Activated naive CD8-positive, alpha-beta T cell treated with anti-CD3 and anti-CD28 coated beads, Interleukin-2, amount 10 ng/mL, durations not matched to agents 7 days and 5 days (primary cell): ENCODE measurements around the gene KIRREL3. TPM values are rescaled to one million over a fixed set of nuclear protein-coding genes. Genes with fewer than 3 reads are reported as not detected.

Experiments
- ATAC-seq: fragments of 150-1000 bp; cut with Tn5 transposase; one replicate; pipeline ENCODE4 v1.10.0; 2021; ENCODE audit warnings: low read depth, moderate library complexity
- POLR2A ChIA-PET: fragments of 350-600 bp; sonication (Branson Sonifier 250); formaldehyde crosslinking; loops from one replicate; lab custom pipeline; 2021; ENCODE audit warnings: antibody characterized with exemption; lab: Charles Lee
- DNase-seq: peaks from one replicate; pipeline ENCODE4 v3.0.0; 2021
- H3K27ac Mint-ChIP-seq: one replicate; pipeline ENCODE4 v1.8.0; 2022; ENCODE audit warnings: mild to moderate bottlenecking, mixed read lengths
- H3K27me3 Mint-ChIP-seq: one replicate; pipeline ENCODE4 v1.8.0; 2022; ENCODE audit warnings: mild to moderate bottlenecking, moderate library complexity, mixed read lengths
- H3K36me3 Mint-ChIP-seq: one replicate; pipeline ENCODE4 v1.8.0; 2021; ENCODE audit warnings: mild to moderate bottlenecking, mixed read lengths
- H3K4me1 Mint-ChIP-seq: one replicate; pipeline ENCODE4 v1.8.0; 2021; ENCODE audit warnings: mixed read lengths
- H3K4me3 Mint-ChIP-seq: one replicate; pipeline ENCODE4 v1.8.0; 2022; ENCODE audit warnings: mild to moderate bottlenecking, moderate library complexity, mixed read lengths
- H3K9me3 Mint-ChIP-seq: one replicate; pipeline ENCODE4 v1.8.0; 2021; ENCODE audit warnings: mixed read lengths
- total RNA-seq, 2 experiments: library from RNA; stranded (reverse); gene quantifications; one replicate each; pipeline ENCODE4 v1.2.3, GENCODE V29; 2021

The KIRREL3 gene
- total RNA-seq, 2 experiments from 2014 or later = not detected

DNA sequence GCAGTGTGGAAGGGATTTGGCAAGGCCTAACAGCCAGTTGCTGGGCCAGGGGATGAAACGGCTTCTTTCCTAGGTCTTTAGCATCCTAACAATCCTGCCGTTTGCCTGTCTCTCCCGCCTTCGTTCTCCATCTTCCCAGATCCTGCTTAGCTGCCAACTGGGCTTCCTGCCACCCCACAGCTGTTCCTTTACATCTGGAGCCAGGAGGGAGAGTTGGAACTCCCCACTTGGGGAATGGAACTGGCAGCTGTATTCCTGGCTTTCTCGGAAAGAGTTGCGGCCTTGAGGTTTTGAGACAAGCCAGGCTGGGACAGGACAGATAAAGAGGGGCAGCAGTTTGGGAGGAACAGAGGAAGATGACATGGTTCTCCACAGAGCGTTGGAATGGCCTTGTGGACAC is 585.4 kb downstream of the KIRREL3 start:
- H3K36me3 Mint-ChIP-seq = no peaks in the 10 kb centered on the region
- DNase-seq (no peak), ATAC-seq (no peak)
- POLR2A ChIA-PET = no interaction called here
- no peaks in the 10 kb centered on the region for H3K9me3 Mint-ChIP-seq
- H3K27ac Mint-ChIP-seq = no peak overlapping the region
- H3K4me3 Mint-ChIP-seq = no peak overlapping the region
- peaks cover 14% of the 10 kb centered on the region for H3K27me3 Mint-ChIP-seq
- peaks cover 10% of the 10 kb centered on the region for H3K4me1 Mint-ChIP-seq

DNA sequence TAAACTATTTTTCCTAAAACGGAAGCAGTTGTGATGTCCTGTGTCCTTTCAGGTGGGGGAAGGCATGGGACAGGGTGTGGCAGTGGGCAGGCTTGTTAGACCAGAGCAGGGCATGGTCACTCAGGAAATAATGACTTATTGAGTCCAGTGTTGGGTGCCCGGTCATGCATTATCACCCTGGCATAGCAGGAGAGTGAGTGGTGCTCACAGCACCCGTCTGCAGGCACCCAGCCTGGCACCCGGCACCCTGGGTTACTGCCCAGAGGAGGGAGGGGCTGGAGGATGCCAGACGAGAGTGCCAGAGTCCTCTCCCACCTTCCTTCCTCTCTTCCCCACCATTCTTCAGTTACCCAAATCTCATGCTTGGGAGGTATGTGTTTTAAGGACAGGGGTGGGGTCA is 586.0 kb downstream of the KIRREL3 start:
- no peak overlapping the region for H3K4me3 Mint-ChIP-seq
- H3K36me3 Mint-ChIP-seq = no peaks in the 10 kb centered on the region
- DNase-seq (no peak), ATAC-seq (no peak)
- H3K27me3 Mint-ChIP-seq = peaks cover 9% of the 10 kb centered on the region
- peaks cover 5% of the 10 kb centered on the region for H3K4me1 Mint-ChIP-seq
- POLR2A ChIA-PET = no interaction called here
- H3K9me3 Mint-ChIP-seq = no peaks in the 10 kb centered on the region
- no peak overlapping the region for H3K27ac Mint-ChIP-seq

DNA sequence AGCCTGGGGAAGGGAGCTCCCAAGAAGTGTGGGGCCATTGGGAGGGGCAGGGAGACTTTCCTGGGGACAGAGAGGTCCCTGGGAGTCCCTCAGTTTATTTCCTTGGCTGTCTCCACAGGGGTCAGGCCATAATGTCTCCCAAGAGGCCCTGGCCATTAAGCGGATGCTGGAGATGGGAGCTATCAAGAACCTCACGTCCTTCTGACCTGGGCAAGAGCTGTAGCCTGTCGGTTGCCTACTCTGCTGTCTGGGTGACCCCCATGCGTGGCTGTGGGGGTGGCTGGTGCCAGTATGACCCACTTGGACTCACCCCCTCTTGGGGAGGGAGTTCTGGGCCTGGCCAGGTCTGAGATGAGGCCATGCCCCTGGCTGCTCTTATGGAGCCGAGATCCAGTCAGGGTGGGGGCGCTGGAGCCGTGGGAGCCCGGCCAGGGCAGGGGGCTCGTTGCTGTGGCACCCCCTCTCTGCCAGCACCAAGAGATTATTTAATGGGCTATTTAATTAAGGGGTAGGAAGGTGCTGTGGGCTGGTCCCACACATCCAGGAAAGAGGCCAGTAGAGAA is 586.6 kb downstream of the KIRREL3 start:
- Mint-ChIP-seq H3K27me3 (peaks cover 9% of the 10 kb centered on the region), H3K9me3 (no peaks in the 10 kb centered on the region), H3K4me3 (no peak overlapping the region), H3K36me3 (no peaks in the 10 kb centered on the region), H3K4me1 (peaks cover 5% of the 10 kb centered on the region), H3K27ac (no peak overlapping the region)
- POLR2A ChIA-PET = no interaction called here
- DNase-seq (no peak), ATAC-seq (no peak)

DNA sequence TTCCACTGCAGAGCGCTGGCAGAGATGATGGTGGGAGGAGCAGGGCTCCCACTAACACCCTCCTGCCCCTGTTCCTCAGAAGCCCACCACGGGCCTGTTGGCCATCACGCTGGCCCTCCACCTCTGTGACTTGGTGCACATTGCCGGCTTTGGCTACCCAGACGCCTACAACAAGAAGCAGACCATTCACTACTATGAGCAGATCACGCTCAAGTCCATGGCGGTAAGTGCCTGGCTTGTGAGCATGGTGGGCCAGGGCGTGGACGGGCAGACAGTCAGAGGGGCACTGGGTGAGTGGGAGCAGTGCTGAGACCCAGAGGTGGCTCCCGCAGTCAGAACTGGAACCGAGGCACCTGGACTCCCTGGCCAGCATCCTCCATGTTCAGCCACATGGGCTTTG is 587.1 kb downstream of the KIRREL3 start:
- ATAC-seq (no peak), DNase-seq (no peak)
- Mint-ChIP-seq H3K27me3 (peaks cover 6% of the 10 kb centered on the region), H3K4me3 (no peak overlapping the region), H3K9me3 (no peaks in the 10 kb centered on the region), H3K27ac (no peak overlapping the region), H3K4me1 (peaks cover 5% of the 10 kb centered on the region), H3K36me3 (no peaks in the 10 kb centered on the region)
- POLR2A ChIA-PET = no interaction called here

DNA sequence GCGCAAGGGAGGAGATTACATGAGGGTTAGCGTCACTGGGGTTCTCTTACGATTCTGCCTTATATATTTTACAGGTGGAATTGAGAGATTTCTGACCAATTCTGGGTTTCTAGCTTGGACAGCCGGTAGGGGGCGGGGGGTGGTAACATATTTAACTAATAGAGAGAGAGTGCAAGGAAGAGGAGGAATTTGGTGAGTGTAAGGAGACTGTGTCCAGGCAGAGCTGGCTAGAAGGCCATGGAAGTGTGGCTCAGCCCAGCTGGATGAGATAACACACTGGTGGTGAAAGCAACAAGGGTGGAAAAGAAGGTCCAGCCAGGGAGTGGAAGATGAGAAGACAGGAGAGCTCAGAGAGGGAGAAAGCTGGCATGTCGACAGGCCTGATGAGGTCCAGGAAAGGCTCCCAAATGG is 588.6 kb downstream of the KIRREL3 start:
- Mint-ChIP-seq H3K4me1 (peaks cover 5% of the 10 kb centered on the region), H3K9me3 (no peaks in the 10 kb centered on the region), H3K4me3 (no peak overlapping the region), H3K36me3 (no peaks in the 10 kb centered on the region), H3K27ac (no peak overlapping the region), H3K27me3 (no peaks in the 10 kb centered on the region)
- DNase-seq (no peak), ATAC-seq (no peak)
- POLR2A ChIA-PET = no interaction called here

DNA sequence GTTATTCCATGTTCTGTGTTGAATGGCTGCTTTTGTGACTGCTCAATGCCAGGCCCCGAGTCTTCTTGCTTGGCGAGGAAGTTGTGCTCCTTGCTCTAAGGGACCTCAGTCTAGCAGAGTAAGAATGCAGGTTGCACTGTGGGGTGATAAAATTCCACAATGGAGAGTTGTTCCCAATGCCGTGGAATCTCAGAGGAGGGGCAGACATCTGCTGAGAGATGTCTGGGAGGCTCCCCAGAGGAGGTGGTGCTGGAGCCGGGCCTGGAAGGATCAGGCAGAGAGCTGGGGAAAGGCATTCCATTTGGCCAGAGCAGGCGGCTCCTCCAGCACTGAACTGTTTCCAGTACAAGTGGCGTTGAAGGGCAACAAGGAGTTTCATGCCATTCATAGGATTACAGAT is 589.9 kb downstream of the KIRREL3 start:
- no peak for DNase-seq
- Mint-ChIP-seq H3K4me1 (no peaks in the 10 kb centered on the region), H3K27ac (no peak overlapping the region), H3K9me3 (no peaks in the 10 kb centered on the region), H3K4me3 (no peak overlapping the region), H3K36me3 (no peaks in the 10 kb centered on the region), H3K27me3 (no peaks in the 10 kb centered on the region)
- POLR2A ChIA-PET = no interaction called here
- ATAC-seq = no peak

DNA sequence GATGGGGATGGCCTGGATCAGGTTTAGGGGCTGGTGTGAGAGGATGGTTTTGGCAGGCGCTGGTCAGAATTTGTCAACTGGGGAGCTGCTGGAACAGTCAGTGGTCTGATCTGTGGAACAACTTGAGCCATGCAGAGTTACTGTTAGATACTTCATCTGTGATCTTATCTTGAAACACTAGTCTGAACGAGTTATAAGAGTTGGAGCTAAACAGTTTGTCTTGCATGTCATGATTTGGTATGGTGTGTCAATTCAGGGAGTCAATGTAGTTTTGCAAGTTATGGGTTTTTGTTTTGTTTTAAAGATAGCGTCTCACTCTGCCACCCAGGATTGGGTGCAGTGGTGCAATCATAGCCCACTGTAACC is 591.0 kb downstream of the KIRREL3 start:
- H3K36me3 Mint-ChIP-seq = no peaks in the 10 kb centered on the region
- DNase-seq = no peak
- no peak overlapping the region for H3K27ac Mint-ChIP-seq
- no peaks in the 10 kb centered on the region for H3K4me1 Mint-ChIP-seq
- no peaks in the 10 kb centered on the region for H3K9me3 Mint-ChIP-seq
- ATAC-seq = no peak
- no peak overlapping the region for H3K4me3 Mint-ChIP-seq
- H3K27me3 Mint-ChIP-seq = no peaks in the 10 kb centered on the region
- POLR2A ChIA-PET = no interaction called here

DNA sequence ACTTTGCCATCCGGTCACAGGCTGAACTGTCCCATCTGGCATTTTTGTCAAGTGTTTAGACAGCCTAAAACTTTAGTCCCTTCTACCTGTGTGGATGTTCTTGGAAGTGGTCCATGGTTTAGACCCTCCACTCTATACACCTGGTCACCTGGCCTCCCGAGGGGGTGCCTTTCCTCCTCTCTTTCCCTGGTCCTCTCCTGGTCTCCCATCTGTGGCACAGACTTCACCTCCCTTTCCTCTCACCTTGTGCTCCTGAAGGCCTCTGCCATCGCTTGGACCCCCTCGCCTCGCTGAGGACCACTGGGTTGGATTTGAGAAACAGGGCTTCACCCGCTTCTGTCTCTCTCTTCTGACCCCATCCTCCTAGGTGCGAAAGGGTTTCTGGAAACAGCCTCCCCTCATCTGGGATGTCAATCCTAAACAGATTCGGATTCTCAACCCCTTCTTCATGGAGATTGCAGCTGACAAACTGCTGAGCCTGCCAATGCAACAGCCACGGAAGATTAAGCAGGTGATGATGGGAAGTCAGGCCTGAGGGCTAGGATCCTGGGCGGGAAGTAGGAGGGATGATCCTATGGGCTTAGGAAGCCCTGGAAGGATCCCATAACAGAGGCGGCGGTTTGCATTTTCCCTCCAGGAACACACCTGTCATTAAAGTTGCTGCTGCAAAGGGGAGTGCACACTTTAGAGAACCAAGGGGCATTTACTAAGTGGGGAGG is 591.5 kb downstream of the KIRREL3 start:
- H3K27ac Mint-ChIP-seq = no peak overlapping the region
- POLR2A ChIA-PET = no interaction called here
- no peak for DNase-seq
- no peaks in the 10 kb centered on the region for H3K4me1 Mint-ChIP-seq
- no peaks in the 10 kb centered on the region for H3K36me3 Mint-ChIP-seq
- no peaks in the 10 kb centered on the region for H3K9me3 Mint-ChIP-seq
- ATAC-seq = no peak
- H3K27me3 Mint-ChIP-seq = no peaks in the 10 kb centered on the region
- H3K4me3 Mint-ChIP-seq = no peak overlapping the region

DNA sequence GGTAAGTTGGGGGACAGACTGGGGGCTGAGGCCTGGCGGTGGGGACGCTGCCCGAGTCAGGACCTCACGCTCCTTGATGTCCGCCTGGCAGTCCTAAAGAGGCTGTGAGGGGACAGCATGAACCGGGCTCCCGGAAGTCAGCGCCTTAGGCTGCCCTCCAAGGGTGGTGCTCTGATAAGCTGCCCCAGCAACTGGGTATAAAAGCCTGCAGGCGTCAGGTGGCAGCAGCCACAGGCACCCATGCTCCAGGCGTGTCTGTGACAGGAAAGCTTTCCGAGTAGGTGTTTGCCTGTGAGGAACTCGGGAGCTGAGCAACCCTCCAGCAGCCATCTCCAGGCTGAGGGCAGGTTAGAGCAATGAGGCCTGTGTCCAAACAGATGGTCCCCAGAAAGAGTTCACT is 592.1 kb downstream of the KIRREL3 start:
- DNase-seq (no peak), ATAC-seq (no peak)
- Mint-ChIP-seq H3K27ac (no peak overlapping the region), H3K27me3 (no peaks in the 10 kb centered on the region), H3K36me3 (no peaks in the 10 kb centered on the region), H3K9me3 (no peaks in the 10 kb centered on the region), H3K4me1 (no peaks in the 10 kb centered on the region), H3K4me3 (no peak overlapping the region)
- POLR2A ChIA-PET = no interaction called here

DNA sequence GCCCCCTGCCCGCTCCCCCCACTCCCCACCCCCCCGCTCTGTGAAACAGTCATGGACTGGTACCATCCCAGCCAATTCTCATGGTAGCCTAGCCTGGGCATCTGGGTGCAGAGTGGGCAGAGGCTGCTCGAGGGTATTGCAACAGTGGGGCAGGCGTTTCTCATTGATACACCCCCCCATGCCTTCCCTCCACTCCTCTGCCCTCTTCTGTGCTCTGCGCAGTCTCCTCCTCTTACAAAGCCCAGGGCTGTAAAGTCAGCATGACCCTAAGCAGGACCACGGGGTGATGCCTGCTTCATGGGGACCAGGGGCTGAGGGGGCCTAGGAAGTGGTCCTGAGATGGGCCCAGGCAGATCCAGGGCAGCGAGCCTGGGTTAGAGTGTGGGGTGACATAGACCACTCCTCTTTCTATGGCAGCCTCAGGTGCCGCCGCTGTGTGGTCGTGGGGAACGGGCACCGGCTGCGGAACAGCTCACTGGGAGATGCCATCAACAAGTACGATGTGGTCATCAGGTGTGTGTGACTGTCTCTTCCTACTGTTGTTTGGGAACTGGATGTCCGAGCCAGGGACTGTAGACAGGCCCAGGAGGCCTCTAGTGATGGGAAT is 592.8 kb downstream of the KIRREL3 start:
- DNase-seq (no peak), ATAC-seq (no peak)
- H3K4me1 Mint-ChIP-seq = no peaks in the 10 kb centered on the region
- no peaks in the 10 kb centered on the region for H3K9me3 Mint-ChIP-seq
- no peaks in the 10 kb centered on the region for H3K27me3 Mint-ChIP-seq
- no peaks in the 10 kb centered on the region for H3K36me3 Mint-ChIP-seq
- no peak overlapping the region for H3K27ac Mint-ChIP-seq
- POLR2A ChIA-PET = no interaction called here
- H3K4me3 Mint-ChIP-seq = no peak overlapping the region

DNA sequence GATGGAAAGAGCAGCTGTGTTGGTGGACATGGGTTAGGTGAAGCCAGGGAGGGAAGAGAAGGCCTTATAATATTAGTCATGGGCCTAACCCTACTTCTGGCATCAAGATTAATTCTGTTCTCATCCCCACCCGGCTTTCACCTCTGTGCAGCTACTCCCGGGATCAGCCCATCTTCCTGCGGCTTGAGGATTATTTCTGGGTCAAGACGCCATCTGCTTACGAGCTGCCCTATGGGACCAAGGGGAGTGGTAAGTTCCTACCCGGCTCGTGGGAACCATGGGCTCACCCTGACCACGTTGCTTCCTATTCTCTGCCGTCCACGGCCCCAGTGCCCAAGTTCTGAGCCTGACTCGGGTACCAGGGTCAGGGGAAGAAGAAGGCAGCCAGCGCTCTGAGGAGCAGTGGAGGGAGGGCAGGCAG is 593.5 kb downstream of the KIRREL3 start:
- H3K36me3 Mint-ChIP-seq = no peaks in the 10 kb centered on the region
- H3K4me3 Mint-ChIP-seq = no peak overlapping the region
- no peak overlapping the region for H3K27ac Mint-ChIP-seq
- DNase-seq (no peak), ATAC-seq (no peak)
- no peaks in the 10 kb centered on the region for H3K4me1 Mint-ChIP-seq
- POLR2A ChIA-PET = no interaction called here
- no peaks in the 10 kb centered on the region for H3K9me3 Mint-ChIP-seq
- no peaks in the 10 kb centered on the region for H3K27me3 Mint-ChIP-seq

DNA sequence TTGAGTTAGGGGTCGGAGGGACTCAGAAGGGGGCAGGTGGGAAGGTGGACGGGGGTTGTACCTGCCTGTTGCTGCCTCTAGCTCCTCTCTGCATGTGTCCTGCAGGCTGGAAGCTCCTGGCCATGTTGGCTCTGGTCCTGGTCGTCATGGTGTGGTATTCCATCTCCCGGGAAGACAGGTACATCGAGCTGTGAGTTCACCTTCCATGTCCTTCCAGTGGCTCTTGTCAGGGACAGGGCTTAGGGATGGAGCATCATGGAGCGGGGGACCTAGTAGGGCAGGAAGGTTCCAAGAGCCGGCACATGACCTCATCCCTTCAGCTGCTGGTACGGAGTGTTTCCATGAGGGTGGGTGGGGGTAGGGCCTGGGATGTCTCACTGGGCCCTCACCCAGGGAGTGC is 594.2 kb downstream of the KIRREL3 start:
- H3K27me3 Mint-ChIP-seq = no peaks in the 10 kb centered on the region
- DNase-seq (no peak), ATAC-seq (no peak)
- no peaks in the 10 kb centered on the region for H3K36me3 Mint-ChIP-seq
- H3K9me3 Mint-ChIP-seq = no peaks in the 10 kb centered on the region
- no peak overlapping the region for H3K4me3 Mint-ChIP-seq
- POLR2A ChIA-PET = no interaction called here
- no peak overlapping the region for H3K27ac Mint-ChIP-seq
- no peaks in the 10 kb centered on the region for H3K4me1 Mint-ChIP-seq

DNA sequence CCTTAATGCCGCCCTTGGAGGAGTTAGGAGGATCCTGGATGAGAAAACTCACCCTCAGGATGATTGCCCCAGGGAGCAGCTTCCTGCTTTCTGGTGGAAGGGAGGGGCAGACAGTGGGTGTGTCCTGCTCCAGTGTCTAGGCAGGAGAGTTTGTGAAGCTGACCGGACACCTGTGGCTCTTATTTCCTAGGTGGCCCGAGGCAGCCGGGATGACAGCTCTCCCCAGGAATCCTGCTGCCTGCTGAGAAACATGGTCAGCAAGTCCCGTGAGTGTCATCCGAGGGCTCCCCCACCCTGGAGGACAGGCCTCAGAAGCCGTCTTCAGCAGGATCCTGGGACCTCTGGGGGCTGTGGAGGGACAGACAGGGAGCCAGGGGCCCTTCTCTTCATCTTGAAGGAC is 594.7 kb downstream of the KIRREL3 start:
- DNase-seq = no peak
- ATAC-seq = no peak
- Mint-ChIP-seq H3K27ac (no peak overlapping the region), H3K9me3 (no peaks in the 10 kb centered on the region), H3K27me3 (no peaks in the 10 kb centered on the region), H3K4me3 (no peak overlapping the region), H3K36me3 (no peaks in the 10 kb centered on the region), H3K4me1 (peaks cover under 1% of the 10 kb centered on the region)
- POLR2A ChIA-PET = no interaction called here

DNA sequence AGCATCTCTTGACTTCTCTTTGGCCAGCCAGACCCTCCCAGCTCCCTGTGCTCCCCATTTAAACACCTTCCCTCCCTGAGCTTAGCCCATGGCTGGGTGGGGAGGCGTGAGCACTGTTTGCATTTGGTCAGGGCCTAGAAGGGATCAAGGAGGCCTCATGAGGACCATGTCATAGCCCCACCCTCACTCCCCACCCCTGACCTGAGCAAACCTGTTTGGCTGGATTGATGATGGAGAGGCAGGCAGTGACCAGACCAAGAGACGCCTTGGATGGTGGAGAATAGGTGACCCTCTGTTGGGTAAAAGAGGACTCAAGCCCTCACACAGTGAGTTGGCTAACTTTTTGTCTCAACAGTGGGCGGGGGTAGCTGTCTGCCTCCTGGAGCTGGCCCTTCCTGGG is 595.2 kb downstream of the KIRREL3 start:
- Mint-ChIP-seq H3K4me3 (no peak overlapping the region), H3K4me1 (peaks cover 3% of the 10 kb centered on the region), H3K36me3 (no peaks in the 10 kb centered on the region), H3K9me3 (no peaks in the 10 kb centered on the region), H3K27ac (no peak overlapping the region), H3K27me3 (no peaks in the 10 kb centered on the region)
- no peak for DNase-seq
- POLR2A ChIA-PET = no interaction called here
- ATAC-seq = no peak
